Liver (tissue), 9 donors: ENCODE measurements around the gene GALNT6. TPM values are rescaled to one million over a fixed set of nuclear protein-coding genes. Genes with fewer than 3 reads are reported as not detected.

Source experiments
- DNase-seq: peaks from one replicate; pipeline ENCODE4 v3.0.0-alpha.2; 2017; ENCODE audit warnings: low spot score
- H3K27ac ChIP-seq, 2 donors: one replicate each; pipeline ENCODE4 v1.7.0; 2013; ENCODE audit warnings: inconsistent platforms in 2 of 2, low read length in 2 of 2, control low read depth in 1 of 2, low read depth in 1 of 2, mild to moderate bottlenecking in 1 of 2
- H3K27me3 ChIP-seq, 4 donors: one replicate each; pipeline versions ENCODE4 v1.6.1 to v1.7.0; 2013; ENCODE audit warnings: low read length in 3 of 4, inconsistent platforms in 1 of 4, mild to moderate bottlenecking in 1 of 4, moderate library complexity in 1 of 4; ENCODE audit not compliant: control insufficient read depth in 4 of 4, insufficient read depth in 4 of 4
- H3K36me3 ChIP-seq, 4 donors: one replicate each; pipeline versions ENCODE4 v1.6.1 to v1.7.0; 2013; ENCODE audit warnings: low read length in 3 of 4, mild to moderate bottlenecking in 3 of 4, low read depth in 1 of 4, moderate library complexity in 1 of 4; ENCODE audit not compliant: control insufficient read depth in 4 of 4, insufficient read depth in 3 of 4
- H3K4me1 ChIP-seq, 4 donors: one replicate each; pipeline versions ENCODE4 v1.6.1 to v1.7.0; 2013; ENCODE audit warnings: low read length in 3 of 4, mild to moderate bottlenecking in 3 of 4, moderate library complexity in 1 of 4; ENCODE audit not compliant: control insufficient read depth in 4 of 4, insufficient read depth in 4 of 4
- H3K4me3 ChIP-seq, 3 donors: one replicate each; pipeline versions ENCODE4 v1.6.1 to v1.7.0; 2013; ENCODE audit warnings: low read length in 3 of 3, control low read depth in 1 of 3, low read depth in 1 of 3, mild to moderate bottlenecking in 1 of 3
- H3K9ac ChIP-seq, 2 donors: one replicate each; pipeline ENCODE4 v1.7.0; 2013; ENCODE audit warnings: low read length in 2 of 2, mild to moderate bottlenecking in 2 of 2, moderate library complexity in 2 of 2, control low read depth in 1 of 2, low read depth in 1 of 2
- H3K9me3 ChIP-seq, 4 donors: one replicate each; pipeline versions ENCODE4 v1.6.1 to v1.7.0; 2013; ENCODE audit warnings: low read length in 3 of 4; ENCODE audit not compliant: control insufficient read depth in 4 of 4
- ATF3 ChIP-seq: IDR thresholded peaks from 2 replicates; pipeline ENCODE4 v1.6.1; 2016; ENCODE audit warnings: antibody characterized with exemption
- CTCF ChIP-seq: fragments of 150-350 bp; IDR thresholded peaks from 2 replicates; pipeline ENCODE4 v1.5.1; 2017; ENCODE audit warnings: improper control_type of control experiment, low read depth, low read length; ENCODE audit not compliant: missing input control
- EGR1 ChIP-seq, 2 donors: IDR thresholded peaks; 2 replicates each; pipeline ENCODE4 v1.6.1; 2016 to 2018; ENCODE audit warnings: antibody characterized with exemption in 2 of 2, low read depth in 2 of 2
- FOXA1 ChIP-seq: IDR thresholded peaks from 2 replicates; pipeline ENCODE4 v1.6.1; 2016; ENCODE audit warnings: antibody characterized with exemption
- FOXA2 ChIP-seq: IDR thresholded peaks from 2 replicates; pipeline ENCODE4 v1.6.1; 2016; ENCODE audit warnings: antibody characterized with exemption
- GABPA ChIP-seq, 2 donors: IDR thresholded peaks in 1 of 2; conservative IDR thresholded peaks in 1 of 2; 2 replicates each; pipeline ENCODE4 v1.6.1; 2016; ENCODE audit warnings: antibody characterized with exemption in 2 of 2, mild to moderate bottlenecking in 1 of 2, moderate library complexity in 1 of 2
- HNF4A ChIP-seq, 2 donors: conservative IDR thresholded peaks; 2 replicates each; pipeline ENCODE4 v1.6.1; 2016; ENCODE audit warnings: antibody characterized with exemption in 2 of 2, mild to moderate bottlenecking in 2 of 2
- HNF4G ChIP-seq: IDR thresholded peaks from 2 replicates; pipeline ENCODE4 v1.6.1; 2016; ENCODE audit warnings: antibody characterized with exemption
- JUND ChIP-seq, 2 donors: IDR thresholded peaks; 2 replicates each; pipeline ENCODE4 v1.6.1; 2016; ENCODE audit warnings: antibody characterized with exemption in 2 of 2
- MAX ChIP-seq: IDR thresholded peaks from 2 replicates; pipeline ENCODE4 v1.6.1; 2016; ENCODE audit warnings: antibody characterized with exemption
- NR2F2 ChIP-seq: IDR thresholded peaks from 2 replicates; pipeline ENCODE4 v1.6.1; 2016; ENCODE audit warnings: antibody characterized with exemption
- RAD21 ChIP-seq, 2 donors: IDR thresholded peaks; 2 replicates each; pipeline ENCODE4 v1.6.1; 2016; ENCODE audit warnings: antibody characterized with exemption in 2 of 2, mild to moderate bottlenecking in 2 of 2
- REST ChIP-seq: IDR thresholded peaks from 2 replicates; pipeline ENCODE4 v1.6.1; 2016; ENCODE audit warnings: antibody characterized with exemption, mild to moderate bottlenecking
- RXRA ChIP-seq, 2 donors: IDR thresholded peaks; 2 replicates each; pipeline ENCODE4 v1.6.1; 2017 to 2018; ENCODE audit warnings: antibody characterized with exemption in 2 of 2, mild to moderate bottlenecking in 1 of 2
- SP1 ChIP-seq: IDR thresholded peaks from 2 replicates; pipeline ENCODE4 v1.6.1; 2018; ENCODE audit warnings: antibody characterized with exemption, mild to moderate bottlenecking
- TAF1 ChIP-seq: conservative IDR thresholded peaks from 2 replicates; pipeline ENCODE4 v1.6.1; 2016; ENCODE audit warnings: antibody characterized with exemption, mild to moderate bottlenecking
- YY1 ChIP-seq: IDR thresholded peaks from 2 replicates; pipeline ENCODE4 v1.6.1; 2016; ENCODE audit warnings: antibody characterized with exemption, mild to moderate bottlenecking
- ZBTB33 ChIP-seq: IDR thresholded peaks from 2 replicates; pipeline ENCODE4 v1.6.1; 2016; ENCODE audit warnings: antibody characterized with exemption
- WGBS: extraction: QIAGEN DNeasy Blood & Tissue Kit; methylation state at CpG from one replicate; pipeline ENCODE4 v1.1.7; 2013; 5-methylcytosine and 5-hydroxymethylcytosine counted together
- polyA plus RNA-seq, 2 donors: library from polyadenylated mRNA; stranded (reverse) in 1 of 2; unstranded in 1 of 2; fragments of 200-250 nt in 1 of 2; fragments of >200 nt in 1 of 2; fragmentation: Nextera tagmentation in 1 of 2; extraction: Ambion mirVana in 1 of 2; gene quantifications; one replicate each; pipeline versions ENCODE4 v1.2.1 to v1.2.3, GENCODE V29; 2013 to 2015
- total RNA-seq, 2 donors: library from RNA; depleted of rRNA; stranded (reverse); fragments of >200 nt; gene quantifications; one replicate each; pipeline ENCODE4 v1.2.3, GENCODE V29; 2014
- donor health status: healthy.
- donor health status: healthy.
- donor health status: healthy.
- donor health status: healthy.
- donor health status: healthy.

GALNT6 gene
- total and polyA plus RNA-seq, 4 donors: 0.40 to 24.1 (median 1.2) TPM

- H3K27me3 ChIP-seq: no peaks in the 10 kb centered on the region
- 42% methylated on average over 8 of the region's 8 CpGs for WGBS
- H3K4me3 ChIP-seq: peak overlapping the region; percentile 54 to 59 (median 55)
- H3K9ac ChIP-seq: peak overlapping the region in 1 of 2 donors; percentile 39
- H3K27ac ChIP-seq: peak overlapping the region in 1 of 2 donors; percentile 38
- TF ChIP-seq RXRA (IDR thresholded peaks at IDR 0.05) (no peak), ZBTB33 (no peak), JUND (IDR thresholded peaks at IDR 0.05) (no peak), ATF3 (no peak), YY1 (no peak), NR2F2 (no peak), CTCF (no peak), GABPA (IDR thresholded peaks at IDR 0.05 in 1 of 2, conservative IDR thresholded peaks at IDR 0.05 in 1 of 2) (no peak), HNF4G (no peak), SP1 (no peak), TAF1 (no peak), FOXA2 (no peak), HNF4A (conservative IDR thresholded peaks at IDR 0.05) (no peak), EGR1 (IDR thresholded peaks at IDR 0.05; ENCODE audit: low read depth in 2 of 2) (no peak), RAD21 (IDR thresholded peaks at IDR 0.05) (no peak), REST (no peak), FOXA1 (no peak), MAX (no peak)
- peaks cover 2 to 12% (median 7%) of the 10 kb centered on the region in 4 donors for H3K4me1 ChIP-seq
- no peaks in the 10 kb centered on the region for H3K9me3 ChIP-seq
- H3K36me3 ChIP-seq: no peaks in the 10 kb centered on the region
- DNase-seq: peak; percentile 53
Observed at GRCh38 chr12:51390891-51391282, 319 bp downstream of the GALNT6 start.
